HepG2 (cell line): ENCODE results near the gene BCAS3.

Experiments
- CREM ChIP-seq, 2 experiments: sonication (generic) in 1 of 2; formaldehyde crosslinking in 1 of 2; IDR thresholded peaks; 2 replicates each; pipeline versions ENCODE4 v1.4.0 to v1.6.1; 2016 to 2020; ENCODE audit warnings: antibody characterized with exemption in 1 of 2, mild to moderate bottlenecking in 1 of 2, missing genetic modification reagents in 1 of 2
- CTCF ChIP-seq: sonication (generic); formaldehyde crosslinking; IDR thresholded peaks from 2 replicates; pipeline ENCODE4 v1.5.0; 2020; ENCODE audit warnings: mild to moderate bottlenecking, missing genetic modification reagents, moderate library complexity
- ESRRA ChIP-seq: sonication (generic); formaldehyde crosslinking; IDR thresholded peaks from 2 replicates; pipeline ENCODE4 v1.5.1; 2020; ENCODE audit warnings: mild to moderate bottlenecking, low read depth, missing genetic modification reagents
- HNF4A ChIP-seq: sonication (generic); formaldehyde crosslinking; IDR thresholded peaks from 2 replicates; pipeline ENCODE4 v1.4.0; 2020; ENCODE audit warnings: missing genetic modification reagents
- MXD1 ChIP-seq: sonication (generic); formaldehyde crosslinking; IDR thresholded peaks from 2 replicates; pipeline ENCODE4 v1.4.0; 2020; ENCODE audit warnings: mild to moderate bottlenecking, missing genetic modification reagents
- PHB2 ChIP-seq: fragments of 450-650 bp; IDR thresholded peaks from 2 replicates; pipeline ENCODE4 v1.6.1; 2018; ENCODE audit not compliant: partially characterized antibody
- PITX1 ChIP-seq: sonication (generic); formaldehyde crosslinking; IDR thresholded peaks from 2 replicates; pipeline ENCODE4 v1.5.1; 2020; ENCODE audit warnings: mild to moderate bottlenecking, missing genetic modification reagents
- RBFOX2 ChIP-seq: fragments of 200-400 bp; formaldehyde crosslinking; IDR thresholded peaks from 2 replicates; pipeline ENCODE4 v1.6.1; 2017; ENCODE audit warnings: low read depth, mild to moderate bottlenecking, low read length
- REST ChIP-seq, 2 experiments: IDR thresholded peaks; 2 replicates each; pipeline ENCODE4 v1.6.1; 2011 to 2012; ENCODE audit warnings: low read length in 2 of 2, borderline replicate concordance in 1 of 2, low read depth in 1 of 2, mild to moderate bottlenecking in 1 of 2, moderate library complexity in 1 of 2
- SMAD1 ChIP-seq: sonication (generic); formaldehyde crosslinking; IDR thresholded peaks from 2 replicates; pipeline ENCODE4 v1.4.0; 2020; ENCODE audit warnings: missing genetic modification reagents, low read depth, mild to moderate bottlenecking, borderline replicate concordance
- ZFYVE20 ChIP-seq: sonication (generic); formaldehyde crosslinking; IDR thresholded peaks from 2 replicates; pipeline ENCODE4 v1.8.0; 2023; ENCODE audit warnings: low read depth, mild to moderate bottlenecking, moderate library complexity, missing genetic modification reagents, borderline replicate concordance
- ZNF777 ChIP-seq: sonication (generic); formaldehyde crosslinking; IDR thresholded peaks from 2 replicates; pipeline ENCODE4 v1.4.0; 2020; ENCODE audit warnings: missing genetic modification reagents
- TF ChIP-seq, protein P1 (sequence below): sonication (generic); formaldehyde crosslinking; IDR thresholded peaks from 2 replicates; pipeline ENCODE4 v1.4.0; 2020; ENCODE audit warnings: low read depth, mild to moderate bottlenecking, missing genetic modification reagents
- TF ChIP-seq, protein P2 (sequence below): sonication (generic); formaldehyde crosslinking; IDR thresholded peaks from 2 replicates; pipeline ENCODE4 v1.8.0; 2022; ENCODE audit warnings: mild to moderate bottlenecking, missing genetic modification reagents, borderline replicate concordance

- no peak for TF ChIP-seq REST (IDR thresholded peaks at IDR 0.05; ENCODE audit: borderline replicate concordance in 1 of 2, low read depth in 1 of 2, low read length in 2 of 2)
- TF ChIP-seq, protein P1, sequence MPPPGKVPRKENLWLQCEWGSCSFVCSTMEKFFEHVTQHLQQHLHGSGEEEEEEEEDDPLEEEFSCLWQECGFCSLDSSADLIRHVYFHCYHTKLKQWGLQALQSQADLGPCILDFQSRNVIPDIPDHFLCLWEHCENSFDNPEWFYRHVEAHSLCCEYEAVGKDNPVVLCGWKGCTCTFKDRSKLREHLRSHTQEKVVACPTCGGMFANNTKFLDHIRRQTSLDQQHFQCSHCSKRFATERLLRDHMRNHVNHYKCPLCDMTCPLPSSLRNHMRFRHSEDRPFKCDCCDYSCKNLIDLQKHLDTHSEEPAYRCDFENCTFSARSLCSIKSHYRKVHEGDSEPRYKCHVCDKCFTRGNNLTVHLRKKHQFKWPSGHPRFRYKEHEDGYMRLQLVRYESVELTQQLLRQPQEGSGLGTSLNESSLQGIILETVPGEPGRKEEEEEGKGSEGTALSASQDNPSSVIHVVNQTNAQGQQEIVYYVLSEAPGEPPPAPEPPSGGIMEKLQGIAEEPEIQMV (CRISPR knock-in tag), result no peak
- TF ChIP-seq, protein P2, sequence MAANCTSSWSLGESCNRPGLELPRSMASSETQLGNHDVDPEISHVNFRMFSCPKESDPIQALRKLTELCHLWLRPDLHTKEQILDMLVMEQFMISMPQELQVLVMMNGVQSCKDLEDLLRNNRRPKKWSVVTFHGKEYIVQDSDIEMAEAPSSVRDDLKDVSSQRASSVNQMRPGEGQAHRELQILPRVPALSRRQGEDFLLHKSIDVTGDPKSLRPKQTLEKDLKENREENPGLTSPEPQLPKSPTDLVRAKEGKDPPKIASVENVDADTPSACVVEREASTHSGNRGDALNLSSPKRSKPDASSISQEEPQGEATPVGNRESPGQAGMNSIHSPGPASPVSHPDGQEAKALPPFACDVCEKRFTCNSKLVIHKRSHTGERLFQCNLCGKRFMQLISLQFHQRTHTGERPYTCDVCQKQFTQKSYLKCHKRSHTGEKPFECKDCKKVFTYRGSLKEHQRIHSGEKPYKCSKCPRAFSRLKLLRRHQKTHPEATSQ (CRISPR knock-in tag), result no peak
- TF ChIP-seq PHB2, result no peak
- TF ChIP-seq ZFYVE20 (CRISPR knock-in tag), result no peak
- no peak for TF ChIP-seq CREM (IDR thresholded peaks at IDR 0.05)
- TF ChIP-seq CREM (CRISPR knock-in tag; IDR thresholded peaks at IDR 0.05), result no peak
- no peak for TF ChIP-seq ZNF777 (CRISPR knock-in tag)
- TF ChIP-seq CTCF, result no peak
- TF ChIP-seq RBFOX2, result no peak
- TF ChIP-seq ESRRA (CRISPR knock-in tag), result no peak
- no peak for TF ChIP-seq SMAD1 (CRISPR knock-in tag)
- no peak for TF ChIP-seq MXD1 (CRISPR knock-in tag)
- TF ChIP-seq HNF4A, result no peak
- no peak for TF ChIP-seq PITX1 (CRISPR knock-in tag)
Measured at GRCh38 chr17:60656499-60656898, 21.2 kb upstream of the BCAS3 start.
